ENCODE data around the gene TTBK1.

Gene TTBK1

DNA sequence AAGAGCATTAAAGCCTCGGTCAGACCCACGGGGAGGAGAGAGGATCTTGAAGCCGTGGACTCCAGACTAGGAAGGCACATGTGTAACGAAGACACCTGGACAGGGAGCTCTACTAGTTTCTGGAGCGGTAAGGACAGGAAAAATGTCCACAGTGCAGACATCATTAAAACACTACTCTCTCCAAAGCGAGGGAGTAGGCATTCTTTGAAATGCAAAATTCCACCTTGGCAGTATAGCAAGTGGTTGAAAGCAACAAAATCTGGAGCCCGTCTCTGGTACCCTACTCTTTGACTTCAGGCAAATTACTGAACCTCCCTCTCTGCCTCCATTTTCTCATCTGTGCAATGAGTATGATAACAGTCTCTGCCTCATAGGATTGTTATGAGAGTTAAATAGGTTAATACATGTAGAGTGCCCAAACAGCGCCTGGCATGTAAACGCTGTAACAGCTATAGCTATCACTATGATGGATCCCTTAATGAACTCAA, 65.8 kb downstream of the TTBK1 start:
- H3K4me3 ChIP-seq (ENCODE audit: low read length), result peak overlapping the region; percentile 16
- TF ChIP-seq, protein P1, sequence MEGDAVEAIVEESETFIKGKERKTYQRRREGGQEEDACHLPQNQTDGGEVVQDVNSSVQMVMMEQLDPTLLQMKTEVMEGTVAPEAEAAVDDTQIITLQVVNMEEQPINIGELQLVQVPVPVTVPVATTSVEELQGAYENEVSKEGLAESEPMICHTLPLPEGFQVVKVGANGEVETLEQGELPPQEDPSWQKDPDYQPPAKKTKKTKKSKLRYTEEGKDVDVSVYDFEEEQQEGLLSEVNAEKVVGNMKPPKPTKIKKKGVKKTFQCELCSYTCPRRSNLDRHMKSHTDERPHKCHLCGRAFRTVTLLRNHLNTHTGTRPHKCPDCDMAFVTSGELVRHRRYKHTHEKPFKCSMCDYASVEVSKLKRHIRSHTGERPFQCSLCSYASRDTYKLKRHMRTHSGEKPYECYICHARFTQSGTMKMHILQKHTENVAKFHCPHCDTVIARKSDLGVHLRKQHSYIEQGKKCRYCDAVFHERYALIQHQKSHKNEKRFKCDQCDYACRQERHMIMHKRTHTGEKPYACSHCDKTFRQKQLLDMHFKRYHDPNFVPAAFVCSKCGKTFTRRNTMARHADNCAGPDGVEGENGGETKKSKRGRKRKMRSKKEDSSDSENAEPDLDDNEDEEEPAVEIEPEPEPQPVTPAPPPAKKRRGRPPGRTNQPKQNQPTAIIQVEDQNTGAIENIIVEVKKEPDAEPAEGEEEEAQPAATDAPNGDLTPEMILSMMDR (IDR thresholded peaks at IDR 0.05; ENCODE audit: insufficient read depth, low read depth, low read length, missing control alignments), result no peak
- DNase-seq (ENCODE audit: low read depth), result no peak

DNA sequence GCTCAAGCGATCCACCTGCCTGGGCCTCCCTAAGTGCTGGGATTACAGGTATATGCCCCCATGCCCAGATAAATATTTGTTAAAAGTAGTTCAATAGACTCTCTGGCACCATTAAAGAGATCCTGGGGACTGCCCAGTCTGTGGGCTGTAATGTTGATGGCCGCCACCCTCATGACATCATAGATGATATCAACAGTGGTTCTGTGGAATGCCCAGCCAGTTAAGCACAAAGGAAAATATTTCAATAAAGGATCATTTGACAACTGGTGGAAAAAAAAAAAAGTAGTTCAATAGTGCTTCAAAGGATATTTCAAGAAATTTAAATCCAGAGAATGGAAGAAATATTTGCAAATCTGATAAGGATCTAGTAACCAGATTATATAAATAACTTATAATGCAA, 66.9 kb downstream of the TTBK1 start:
- DNase-seq (ENCODE audit: low read depth), result no peak
- no peak overlapping the region for H3K4me3 ChIP-seq (ENCODE audit: low read length)
- TF ChIP-seq, protein P1 (IDR thresholded peaks at IDR 0.05; ENCODE audit: insufficient read depth, low read depth, low read length, missing control alignments), result no peak

DNA sequence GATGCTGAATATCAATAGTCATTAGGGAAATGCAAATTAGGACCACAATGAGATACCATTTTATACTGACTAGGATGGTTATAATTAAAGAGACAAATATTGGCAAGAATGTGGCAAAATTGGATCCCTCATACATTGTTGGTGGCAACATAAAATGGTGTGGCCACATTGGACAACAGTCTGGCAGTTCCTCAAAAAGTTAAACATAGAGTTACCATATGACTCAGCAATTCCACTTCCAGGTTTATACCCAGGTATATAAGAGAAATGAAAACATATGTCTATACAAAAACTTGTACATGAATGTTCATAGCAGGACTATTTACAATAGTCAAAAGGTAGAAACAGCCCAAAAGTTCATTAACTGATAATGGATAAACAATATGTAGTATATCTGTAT, 67.3 kb downstream of the TTBK1 start:
- TF ChIP-seq, protein P1 (IDR thresholded peaks at IDR 0.05; ENCODE audit: insufficient read depth, low read depth, low read length, missing control alignments), result no peak
- DNase-seq (ENCODE audit: low read depth), result peak; percentile 16
- no peak overlapping the region for H3K4me3 ChIP-seq (ENCODE audit: low read length)

DNA sequence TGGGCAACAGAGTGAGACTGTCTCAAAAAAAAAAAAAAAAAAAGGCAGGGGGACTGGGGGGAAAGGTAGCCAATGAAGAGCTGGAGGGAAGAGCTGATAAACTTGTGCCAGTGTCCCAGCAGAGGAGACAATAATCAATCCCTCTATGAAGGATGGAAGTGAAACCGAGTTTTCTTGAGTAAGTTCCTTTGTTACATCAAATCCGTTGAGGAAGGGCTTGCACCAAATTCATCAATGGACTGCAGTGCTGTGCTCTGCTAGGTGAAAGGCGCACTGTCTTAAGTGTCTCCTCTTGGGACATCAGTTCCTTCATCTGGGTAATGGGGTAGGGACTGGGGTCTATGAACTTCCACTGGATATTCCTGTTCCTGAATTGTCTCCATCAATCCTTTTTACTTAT, 68.4 kb downstream of the TTBK1 start:
- TF ChIP-seq, protein P1 (IDR thresholded peaks at IDR 0.05; ENCODE audit: insufficient read depth, low read depth, low read length, missing control alignments), result no peak
- no peak overlapping the region for H3K4me3 ChIP-seq (ENCODE audit: low read length)
- DNase-seq (ENCODE audit: low read depth), result no peak

DNA sequence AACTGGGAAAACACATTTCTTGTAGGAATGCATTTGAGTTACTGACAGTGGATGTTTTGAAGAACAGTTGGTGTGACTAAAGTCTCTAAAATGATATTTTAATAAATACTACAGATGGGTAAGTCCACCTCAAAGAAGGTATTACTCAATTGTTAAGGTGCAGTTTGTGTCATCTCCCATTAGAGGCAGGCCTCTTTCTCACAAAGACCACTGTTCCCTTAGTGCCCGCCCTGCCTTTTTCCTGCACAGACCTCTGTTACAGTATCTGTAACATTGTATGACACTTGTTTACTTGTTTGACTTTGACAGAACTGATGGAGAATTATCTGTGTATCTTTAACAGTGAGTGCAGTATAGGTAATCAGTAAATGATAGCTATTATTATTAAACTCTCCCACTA, 70.5 kb downstream of the TTBK1 start:
- H3K4me3 ChIP-seq (ENCODE audit: low read length), result no peak overlapping the region
- TF ChIP-seq, protein P1 (IDR thresholded peaks at IDR 0.05; ENCODE audit: insufficient read depth, low read depth, low read length, missing control alignments), result no peak
- DNase-seq (ENCODE audit: low read depth), result no peak

DNA sequence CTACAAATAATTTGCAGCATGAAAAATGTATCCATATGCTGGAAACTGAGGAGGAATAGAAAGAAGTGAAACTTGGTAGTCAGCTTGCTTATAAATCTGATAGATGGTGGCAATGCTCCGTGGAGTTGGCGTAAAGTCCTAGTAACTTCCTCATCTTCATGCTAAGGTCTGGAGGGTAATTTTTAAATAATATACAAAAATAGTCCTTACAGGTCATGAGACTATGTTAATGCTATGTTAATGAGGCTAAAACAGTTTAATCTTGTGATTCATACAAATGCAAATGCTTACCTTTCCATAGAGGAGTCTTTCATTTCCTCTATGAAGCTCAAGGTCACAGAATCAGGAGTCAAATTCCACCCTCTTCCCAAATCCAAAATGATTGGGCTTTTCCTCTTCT, 74.7 kb downstream of the TTBK1 start:
- TF ChIP-seq, protein P1 (IDR thresholded peaks at IDR 0.05; ENCODE audit: insufficient read depth, low read depth, low read length, missing control alignments), result no peak
- no peak for DNase-seq (ENCODE audit: low read depth)
- H3K4me3 ChIP-seq (ENCODE audit: low read length), result no peak overlapping the region

DNA sequence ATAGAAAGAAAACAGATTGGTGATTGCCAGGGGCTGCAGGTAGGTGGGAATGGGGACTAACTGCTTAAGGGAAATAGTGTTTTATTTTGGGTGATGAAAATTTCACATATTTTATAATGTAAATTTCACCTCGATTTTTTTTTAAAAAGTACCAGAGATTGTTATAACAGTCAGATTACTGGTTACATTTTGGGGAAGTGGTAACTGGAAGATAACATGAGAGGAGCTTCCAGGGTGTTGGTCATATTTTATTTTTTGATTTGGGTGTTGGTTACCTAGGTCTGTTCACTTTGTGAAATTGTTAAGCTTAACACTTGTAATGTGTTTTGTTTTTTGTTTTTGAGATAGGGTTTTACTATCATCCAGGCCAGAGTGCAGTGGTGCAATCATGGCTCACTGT, 82.6 kb downstream of the TTBK1 start:
- DNase-seq (ENCODE audit: low read depth), result no peak
- TF ChIP-seq, protein P1 (IDR thresholded peaks at IDR 0.05; ENCODE audit: insufficient read depth, low read depth, low read length, missing control alignments), result no peak
- H3K4me3 ChIP-seq (ENCODE audit: low read length), result no peak overlapping the region

Measured in epithelial cell of esophagus (primary cell).